Cardiac septum (tissue), 1 donor: ENCODE data around the gene SCN2B. TPM values are rescaled to one million over a fixed set of nuclear protein-coding genes. Genes with fewer than 3 reads are reported as not detected.

Experiments
- DNase-seq: peaks from one replicate; pipeline ENCODE4 v3.0.0-alpha.2; 2020; ENCODE audit warnings: low spot score
- intact Hi-C: fragments of 100-400 bp; cut with DNase I; formaldehyde crosslinking; loops from one replicate; pipeline ENCODE4 v1.14.0; 2022
- long read RNA-seq: library from polyadenylated mRNA; unstranded; transcript quantifications from one replicate; pipeline ENCODE4 v2.0.0, GENCODE V29; 2021
- total RNA-seq: library from RNA; stranded (reverse); fragmentation: NEBNext Ultra II Directional; extraction: Animal tissue kit (Norgen Biotek cat#: 25700); gene quantifications from one replicate; pipeline ENCODE4 v1.2.1, GENCODE V29; 2021
- donor health status: DM: no; HTN: no; CAD: no.

SCN2B gene, protein sequence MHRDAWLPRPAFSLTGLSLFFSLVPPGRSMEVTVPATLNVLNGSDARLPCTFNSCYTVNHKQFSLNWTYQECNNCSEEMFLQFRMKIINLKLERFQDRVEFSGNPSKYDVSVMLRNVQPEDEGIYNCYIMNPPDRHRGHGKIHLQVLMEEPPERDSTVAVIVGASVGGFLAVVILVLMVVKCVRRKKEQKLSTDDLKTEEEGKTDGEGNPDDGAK
- 20.0 TPM for total RNA-seq
- long read RNA-seq, full-length matches to known transcripts: 48 of 100 reads
- long read RNA-seq, partial matches to known transcripts: 8 of 100 reads
- long read RNA-seq, other reads (novel, unspliced or antisense): 44 of 100 reads

DNA sequence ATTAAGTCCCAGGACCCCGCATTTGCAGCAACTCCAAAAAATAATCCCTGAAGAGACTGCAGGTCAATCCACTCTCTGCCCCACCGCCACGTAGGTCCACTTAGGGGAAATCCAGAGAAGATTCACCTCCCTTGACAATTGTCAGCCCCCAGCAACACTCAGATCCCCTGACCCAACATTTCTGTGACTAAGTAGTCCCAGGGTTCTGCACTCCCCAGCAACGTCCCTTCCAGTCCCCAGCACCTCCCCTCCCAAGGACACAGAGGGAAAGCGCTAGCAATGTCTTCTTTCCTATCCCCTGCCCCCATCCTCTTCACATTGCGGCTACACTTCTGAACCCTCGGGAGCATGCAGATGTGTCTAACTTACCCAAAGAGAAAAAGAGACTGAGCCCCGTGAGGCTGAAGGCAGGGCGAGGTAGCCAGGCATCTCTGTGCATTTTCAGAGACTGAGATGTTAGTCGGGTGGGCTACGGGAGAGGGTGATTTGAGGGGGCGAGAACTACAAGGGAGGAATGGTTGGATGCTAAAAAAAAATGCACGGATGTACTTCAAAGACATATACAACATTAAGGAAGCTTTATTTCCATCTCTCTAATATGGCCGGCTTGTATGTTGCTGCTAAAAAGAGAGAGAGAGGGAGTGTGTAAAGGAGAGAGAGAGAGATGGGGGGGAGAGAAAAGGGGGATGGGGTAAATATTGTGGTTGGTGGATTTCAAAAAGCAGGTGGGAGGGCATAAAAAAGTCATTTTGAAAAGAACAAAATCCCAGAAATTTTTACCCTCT is at the start of gene SCN2B:
Gene SCN2B (minus strand): TSS at position 647 of the 785 bp plus-strand sequence. CDS start 208 bp downstream, at position 439.
- intact Hi-C loops: loop anchor here (1.0 kb wide), 1 partner anchor 19 kb away; no protein-coding TSS in a partner anchor
- DNase-seq: no peak

DNA sequence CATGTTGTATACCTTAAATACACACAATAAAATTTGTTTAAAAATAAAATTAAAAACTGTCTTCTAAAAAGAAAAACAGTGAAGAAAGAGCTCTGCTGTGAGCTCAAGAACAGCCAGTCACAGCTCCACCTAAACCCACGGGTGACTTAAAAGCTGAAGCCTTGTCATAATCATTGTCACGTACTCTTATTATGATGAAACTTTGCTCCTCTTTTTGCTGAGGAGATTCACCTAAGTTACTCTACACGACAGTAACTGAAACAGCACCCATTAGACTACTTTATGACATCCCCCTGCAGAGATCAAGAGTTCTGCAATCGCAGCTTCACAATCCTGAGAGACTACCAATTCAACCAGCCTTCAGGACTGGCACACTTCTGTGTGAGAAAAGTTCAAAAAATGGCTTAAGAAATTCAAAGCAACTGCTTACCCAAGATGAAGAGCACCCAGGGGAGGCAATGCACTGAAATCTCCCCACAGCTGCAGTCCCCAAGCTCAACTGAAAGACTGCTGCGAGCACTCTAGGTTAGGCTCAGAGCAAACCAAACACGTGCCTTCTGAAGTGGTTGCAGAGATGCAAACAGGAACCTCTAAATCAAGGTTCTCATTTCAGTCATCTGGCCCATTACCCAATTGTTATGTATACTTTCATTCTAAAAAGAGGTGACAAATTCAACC is 48.2 kb upstream of the SCN2B start, which contains the start of gene JAML:
Gene JAML (minus strand): TSS at position 501 of the 678 bp plus-strand sequence. CDS start 10,145 bp downstream, outside the sequence.
- intact Hi-C loops: no loop called here
- DNase-seq: no peak

DNA sequence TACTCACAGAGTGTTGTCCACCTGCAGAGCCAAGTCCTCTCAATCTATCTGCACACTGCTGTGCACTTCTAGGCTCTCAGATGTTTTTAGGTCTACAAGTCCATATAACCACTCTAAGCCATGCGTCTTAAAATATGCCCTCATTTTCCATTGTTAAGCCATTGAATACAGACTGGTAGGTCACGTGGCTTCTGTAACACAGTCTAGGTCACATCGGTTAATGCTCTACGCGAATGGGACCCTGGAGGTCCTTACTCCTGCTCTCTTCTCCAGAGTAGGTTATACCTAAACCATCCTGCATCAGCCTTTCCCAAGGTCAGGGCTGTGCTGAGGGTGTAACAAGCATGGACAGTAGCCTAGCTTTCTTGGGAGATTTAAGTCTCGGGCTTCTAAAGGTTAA is 47.6 kb upstream of the SCN2B start:
- intact Hi-C loops: no loop called here
- no peak for DNase-seq

DNA sequence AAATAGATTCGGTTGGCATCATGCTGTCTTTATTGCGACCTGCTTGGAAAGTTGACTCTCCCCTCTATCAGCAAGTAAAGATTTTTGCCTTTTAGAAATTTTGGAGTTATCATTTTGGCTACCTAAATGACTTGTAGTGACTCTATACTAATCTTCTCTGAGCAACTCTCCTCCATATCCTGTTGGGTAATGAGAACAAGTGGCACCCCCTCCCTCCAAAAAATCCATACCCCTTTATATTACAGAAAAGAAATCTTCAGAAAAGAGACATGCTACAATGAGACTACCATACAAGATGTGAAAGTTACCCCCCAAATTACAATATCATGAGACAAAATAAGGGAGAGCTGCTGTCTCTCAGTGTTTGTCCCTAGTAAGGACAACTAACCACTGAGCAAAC is 47.1 kb upstream of the SCN2B start:
- intact Hi-C loops: no loop called here

DNA sequence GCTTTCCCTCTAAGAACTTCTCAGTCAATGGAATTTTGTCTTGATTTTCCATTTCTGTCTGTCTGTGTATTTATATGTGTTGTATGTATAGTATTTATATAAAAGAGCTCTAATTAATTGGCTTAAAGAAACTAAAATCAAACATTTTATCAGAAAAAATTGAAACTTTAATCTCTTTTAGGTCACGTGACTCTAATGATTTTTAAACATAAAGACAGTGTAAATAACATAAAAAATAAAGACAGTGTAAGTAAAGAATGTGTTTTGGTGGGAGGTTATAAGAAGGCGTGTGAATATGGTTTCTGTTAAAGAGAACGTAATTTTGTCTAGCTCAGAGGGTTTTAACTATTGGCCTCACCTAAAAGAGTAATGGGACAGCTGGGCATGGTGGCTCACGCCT is 46.0 kb upstream of the SCN2B start:
- intact Hi-C loops: no loop called here
- no peak for DNase-seq

More for the DNA sequence above, 47.1 kb upstream of the SCN2B start:
- no peak for DNase-seq

DNA sequence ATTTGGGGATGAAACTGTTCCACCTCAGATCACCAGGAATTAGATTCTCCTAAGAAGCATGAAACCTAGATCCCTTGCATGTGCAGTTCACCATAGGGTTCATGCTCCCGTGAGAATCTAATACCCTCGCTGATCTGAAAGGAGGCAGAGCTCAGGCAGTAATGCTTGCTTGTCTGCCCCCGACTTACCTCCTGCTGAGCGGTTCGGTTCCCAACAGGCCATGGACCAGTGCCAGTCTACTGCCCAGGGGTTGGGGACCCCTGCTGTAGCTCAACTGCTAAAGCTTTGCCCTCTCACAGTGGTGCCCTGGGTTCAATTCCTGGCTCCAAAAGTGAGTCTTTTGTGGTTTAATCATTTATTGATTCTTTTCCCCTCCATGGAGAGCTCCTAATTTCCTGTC is 45.0 kb upstream of the SCN2B start:
- intact Hi-C loops: no loop called here
- DNase-seq: no peak

DNA sequence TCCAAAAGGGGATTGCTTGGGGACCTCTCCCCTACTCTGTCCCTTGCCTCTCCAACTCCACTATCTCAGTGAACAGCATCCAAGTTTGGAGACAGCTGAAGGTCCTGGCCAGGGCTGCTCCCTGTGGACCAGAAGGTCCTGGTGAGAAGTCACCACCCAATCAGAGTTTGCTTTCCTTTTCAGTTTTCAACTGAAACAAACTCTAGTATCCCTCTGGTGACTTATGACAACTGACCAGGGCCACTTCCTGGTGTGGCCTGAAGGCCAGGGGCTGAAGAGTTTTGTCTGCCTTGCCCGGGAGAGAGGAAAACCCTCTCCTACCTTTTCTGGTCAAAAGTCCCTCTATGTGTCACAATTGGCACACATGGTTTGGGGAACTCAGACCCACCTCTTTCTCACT is 43.3 kb upstream of the SCN2B start:
- intact Hi-C loops: no loop called here

DNA sequence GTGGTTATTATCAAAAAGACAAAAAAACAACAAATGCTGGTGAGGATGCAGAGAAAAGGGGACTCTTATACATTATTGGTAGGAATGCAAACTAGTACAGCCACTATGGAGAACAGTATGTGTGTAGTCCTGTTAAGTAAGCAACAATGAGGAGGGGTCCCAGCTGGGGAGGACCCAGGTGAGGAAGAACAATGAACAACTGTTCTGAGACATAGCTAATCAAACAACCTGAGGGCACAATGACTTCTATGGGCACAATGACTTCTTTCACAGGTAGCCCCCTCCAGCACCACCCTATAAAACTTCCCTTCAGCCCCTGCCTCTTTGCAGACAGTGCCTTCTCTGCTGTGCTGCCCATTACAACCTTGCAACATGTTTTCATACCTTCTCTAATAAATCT is 42.8 kb upstream of the SCN2B start:
- intact Hi-C loops: no loop called here
- DNase-seq: no peak

More for the DNA sequence above, 43.3 kb upstream of the SCN2B start:
- no peak for DNase-seq

DNA sequence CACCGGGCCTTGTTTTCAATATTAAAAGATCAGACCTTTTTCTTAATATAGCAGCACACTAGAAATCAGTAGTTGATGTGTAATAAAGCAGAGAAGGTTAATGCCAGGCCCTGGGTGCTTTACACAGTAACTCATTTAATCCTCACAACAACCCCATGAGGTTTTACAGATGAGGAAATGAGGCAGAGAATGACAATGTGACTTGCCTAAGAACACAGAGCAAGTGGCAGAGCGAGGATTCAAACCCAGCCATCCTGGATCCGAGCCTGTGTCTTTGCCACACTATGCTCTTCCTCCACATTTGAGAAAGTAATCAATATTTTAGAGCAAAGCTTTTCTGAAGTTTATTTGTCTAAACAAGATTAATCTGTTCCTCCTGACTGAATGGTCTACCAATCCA is 41.1 kb upstream of the SCN2B start:
- intact Hi-C loops: no loop called here
- DNase-seq: no peak

DNA sequence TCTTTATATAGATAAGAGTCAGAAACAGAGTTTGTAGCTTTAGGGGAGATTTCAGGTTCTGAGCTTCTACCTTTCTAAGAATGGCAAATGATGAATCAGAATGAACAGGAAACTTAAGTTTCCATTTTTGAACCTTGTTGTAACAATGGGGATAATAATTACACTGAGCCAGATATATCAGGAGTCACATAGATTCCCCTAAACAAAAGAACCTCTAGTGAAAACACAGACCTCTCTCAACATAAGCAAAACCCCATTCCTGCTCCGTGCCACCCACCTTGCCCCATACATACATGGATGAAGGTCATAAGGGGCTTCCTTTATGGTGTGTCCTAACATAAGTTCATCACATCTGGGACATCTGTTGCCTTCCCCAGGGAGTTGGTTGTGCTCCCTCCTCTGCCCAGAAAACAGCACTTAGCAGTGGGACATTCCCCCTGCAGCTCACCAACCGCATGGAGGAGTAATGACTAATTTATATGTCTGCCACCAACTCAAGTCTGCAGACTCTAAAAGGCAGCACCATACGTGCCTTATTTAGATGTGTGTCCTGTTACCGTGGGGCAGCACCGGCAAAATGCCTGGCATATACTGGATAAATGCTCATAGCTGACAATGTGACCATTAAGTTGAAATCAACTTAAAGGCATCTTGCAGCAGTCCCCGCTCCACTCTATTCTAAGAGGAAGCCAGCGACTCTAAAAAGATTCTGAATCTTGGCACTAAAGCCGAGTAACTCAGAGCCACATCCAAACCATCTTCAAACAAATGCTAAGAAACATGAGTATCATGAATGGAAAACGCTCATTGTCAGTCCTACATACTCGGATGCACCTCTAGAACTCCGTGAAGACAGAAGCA is 40.4 kb upstream of the SCN2B start:
- DNase-seq: no peak
- intact Hi-C loops: no loop called here

DNA sequence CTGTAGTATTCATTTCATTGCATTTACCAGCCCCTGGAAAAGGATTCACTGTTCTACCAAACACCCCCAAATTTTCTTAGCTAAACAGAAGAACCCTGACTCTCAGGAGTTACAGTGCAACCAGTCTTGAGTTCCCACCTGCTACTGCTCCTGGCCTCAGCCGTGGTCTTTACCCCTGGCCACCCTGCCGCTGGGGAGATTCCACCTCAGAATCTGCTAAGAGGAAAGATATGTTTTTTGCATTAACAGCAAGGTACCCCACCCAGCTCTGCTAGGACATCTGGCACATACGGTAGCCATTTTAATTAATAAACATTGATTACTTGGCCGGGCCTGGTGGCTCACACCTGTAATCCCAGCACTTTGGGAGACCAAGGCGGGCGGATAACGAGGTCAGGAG is 39.3 kb upstream of the SCN2B start:
- no peak for DNase-seq
- intact Hi-C loops: no loop called here

DNA sequence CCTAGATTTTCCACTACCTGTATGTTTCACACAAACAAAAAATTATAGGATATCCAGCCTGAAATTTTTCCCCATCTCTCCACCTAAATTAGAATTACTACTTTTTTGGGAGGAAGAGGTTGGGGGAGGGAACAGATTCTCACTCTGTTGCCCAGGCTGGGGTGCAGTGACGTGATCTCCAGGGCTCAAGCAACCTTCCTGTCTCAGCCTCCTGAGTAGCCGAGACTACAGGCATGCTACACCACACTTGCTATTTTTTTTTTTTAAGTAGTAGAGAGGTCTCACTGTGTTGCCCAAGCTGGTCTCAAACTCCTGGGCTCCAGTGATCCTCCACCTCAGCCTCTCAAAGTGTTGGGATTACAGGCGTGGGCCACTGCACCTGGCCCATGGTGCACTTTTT is 38.8 kb upstream of the SCN2B start:
- intact Hi-C loops: no loop called here

DNA sequence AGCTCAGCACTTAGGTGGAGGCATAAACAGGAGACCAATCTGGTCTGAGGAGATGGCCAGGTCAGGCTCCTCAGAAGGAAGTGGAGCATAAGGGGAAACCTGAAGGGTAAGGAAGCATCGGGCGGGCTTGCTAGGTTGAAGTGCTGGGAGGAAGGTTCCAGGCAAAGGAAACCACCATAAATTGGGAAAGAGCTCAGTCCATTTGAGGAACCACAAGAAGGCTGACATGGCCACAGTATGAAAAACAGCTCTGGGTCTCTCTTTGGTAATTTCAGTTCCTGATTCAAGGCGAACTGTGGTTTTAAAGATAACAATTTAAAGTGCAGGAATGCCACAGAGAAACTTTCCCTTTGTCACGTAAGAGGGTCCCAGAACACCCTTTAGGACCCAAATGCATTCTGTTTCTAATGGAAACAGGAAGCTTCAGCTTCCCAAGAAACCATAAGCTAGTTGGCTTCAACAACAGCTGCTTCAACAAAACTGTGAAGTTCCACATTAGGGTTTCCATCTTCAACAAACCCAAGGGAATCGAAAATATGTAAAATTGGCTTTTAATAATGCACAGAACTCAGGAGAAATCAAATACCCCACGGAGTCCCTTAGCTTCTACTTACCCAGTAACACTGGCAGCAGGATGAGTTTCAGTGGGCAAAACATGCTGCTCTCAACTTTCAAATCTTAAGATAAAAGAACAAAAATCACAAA is 37.9 kb upstream of the SCN2B start:
- intact Hi-C loops: no loop called here
- DNase-seq: peak; percentile 84

More for the DNA sequence above, 38.8 kb upstream of the SCN2B start:
- DNase-seq: no peak

DNA sequence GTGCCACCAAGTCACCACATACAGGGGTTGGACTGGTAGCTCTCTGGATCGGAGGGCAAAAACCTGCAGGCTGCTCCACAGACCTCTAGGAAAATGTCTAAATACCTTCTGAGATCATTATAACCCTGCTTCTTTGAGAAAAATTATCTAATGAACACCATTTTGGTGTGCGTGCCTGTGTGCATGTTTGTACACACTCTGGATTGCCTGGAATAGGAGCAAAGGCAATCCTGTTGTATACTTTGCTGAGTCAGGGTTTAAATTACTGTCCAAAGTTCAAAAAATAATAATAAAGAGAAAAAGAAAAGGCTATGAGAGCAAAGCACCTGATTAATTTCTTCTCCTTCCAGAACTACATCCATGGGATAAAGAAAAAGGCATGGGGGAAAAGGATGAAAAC is 37.3 kb upstream of the SCN2B start:
- no peak for DNase-seq
- intact Hi-C loops: no loop called here

DNA sequence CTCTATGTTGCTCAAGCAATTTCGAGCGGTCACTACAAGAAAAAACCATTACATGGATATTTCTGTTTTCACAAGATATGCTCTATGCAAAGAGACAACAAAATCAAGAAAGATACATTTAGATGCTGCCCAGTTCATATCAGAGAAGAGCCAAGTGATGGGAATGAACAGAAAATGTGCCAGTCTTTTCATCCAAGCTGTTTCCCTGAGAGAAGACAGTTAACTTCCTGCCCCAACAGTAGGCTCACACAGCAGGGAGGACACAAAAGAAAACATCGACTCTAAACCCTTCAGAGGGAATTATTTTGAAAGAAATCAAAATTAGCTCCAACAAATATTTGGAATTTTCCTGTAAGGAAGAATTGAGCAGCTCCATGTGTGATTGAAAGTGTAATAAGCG is 36.8 kb upstream of the SCN2B start:
- intact Hi-C loops: no loop called here
- no peak for DNase-seq

DNA sequence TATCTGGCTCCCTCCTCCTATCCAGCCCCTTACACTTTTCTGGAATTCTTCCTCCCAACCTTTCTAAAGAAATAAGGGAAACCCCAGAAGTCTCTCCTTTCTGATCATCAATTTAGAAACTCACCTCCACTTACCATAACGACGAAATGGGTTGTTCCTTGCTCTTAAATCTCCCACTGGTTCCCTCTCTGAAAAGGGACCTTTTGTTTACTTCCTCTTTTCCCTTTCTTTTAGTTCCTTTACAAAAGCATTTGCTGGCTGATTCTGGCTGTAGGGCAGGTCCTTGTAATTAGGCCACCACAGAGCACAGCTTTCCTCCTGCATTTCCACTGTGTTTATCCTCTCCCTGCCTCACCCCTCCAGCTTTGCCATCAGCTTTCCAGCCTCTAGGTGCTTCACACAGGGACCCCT is 36.3 kb upstream of the SCN2B start:
- intact Hi-C loops: no loop called here

DNA sequence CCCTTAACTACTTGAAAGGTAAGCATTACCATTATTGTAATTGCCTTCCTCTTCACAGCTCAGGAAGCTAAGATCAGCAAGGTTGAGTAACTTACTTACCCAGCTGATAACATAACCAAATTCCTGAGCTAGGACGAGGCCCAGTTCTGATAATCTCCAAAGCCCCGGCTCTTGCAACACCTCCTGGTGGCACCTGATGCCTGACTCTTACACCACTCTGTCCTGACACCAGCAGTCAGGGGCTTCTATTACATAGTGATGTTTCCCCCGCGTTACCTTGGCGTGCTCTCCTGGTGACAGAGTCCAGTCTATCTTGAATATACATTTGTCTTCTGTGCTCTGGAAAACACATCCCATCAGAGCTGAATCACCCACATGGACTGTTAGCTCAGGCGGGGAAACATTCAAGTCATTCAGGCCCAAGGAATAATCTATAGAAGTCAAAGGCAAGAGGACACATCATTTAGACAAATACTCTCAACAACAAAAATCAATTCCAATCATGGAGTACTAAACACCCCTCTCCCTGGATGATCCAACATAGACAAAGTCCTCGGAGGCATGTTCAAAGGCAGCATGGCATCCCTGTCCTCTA is 35.8 kb upstream of the SCN2B start:
- intact Hi-C loops: no loop called here
- no peak for DNase-seq

More for the DNA sequence above, 36.3 kb upstream of the SCN2B start:
- DNase-seq: no peak

DNA sequence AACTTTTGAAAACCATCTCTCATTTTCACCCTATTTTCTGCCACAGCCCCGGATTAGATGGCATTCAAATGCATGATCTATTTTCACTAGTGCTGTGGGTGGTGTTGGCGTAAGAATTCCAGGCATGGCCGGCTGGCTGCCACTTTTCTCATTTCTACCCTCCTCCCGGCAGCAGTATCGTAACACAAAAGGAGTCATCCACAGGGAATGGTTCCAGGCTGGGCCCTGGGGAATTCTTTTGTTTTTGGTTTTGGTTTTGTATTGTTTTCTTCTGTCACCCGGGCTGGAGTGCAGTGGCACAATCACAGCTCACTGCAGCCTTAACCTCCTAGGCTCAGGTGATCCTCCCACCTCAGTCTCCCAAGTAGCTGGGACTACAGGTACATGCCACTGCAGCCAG is 34.6 kb upstream of the SCN2B start:
- no peak for DNase-seq
- intact Hi-C loops: no loop called here
